ENCODE measurements around the gene TMEM98.
"Not testable (repeated sequence)": the region's sequence is repeated elsewhere in the genome, so short reads cannot be mapped to it uniquely, and the experiment has no call there.

Gene TMEM98

DNA sequence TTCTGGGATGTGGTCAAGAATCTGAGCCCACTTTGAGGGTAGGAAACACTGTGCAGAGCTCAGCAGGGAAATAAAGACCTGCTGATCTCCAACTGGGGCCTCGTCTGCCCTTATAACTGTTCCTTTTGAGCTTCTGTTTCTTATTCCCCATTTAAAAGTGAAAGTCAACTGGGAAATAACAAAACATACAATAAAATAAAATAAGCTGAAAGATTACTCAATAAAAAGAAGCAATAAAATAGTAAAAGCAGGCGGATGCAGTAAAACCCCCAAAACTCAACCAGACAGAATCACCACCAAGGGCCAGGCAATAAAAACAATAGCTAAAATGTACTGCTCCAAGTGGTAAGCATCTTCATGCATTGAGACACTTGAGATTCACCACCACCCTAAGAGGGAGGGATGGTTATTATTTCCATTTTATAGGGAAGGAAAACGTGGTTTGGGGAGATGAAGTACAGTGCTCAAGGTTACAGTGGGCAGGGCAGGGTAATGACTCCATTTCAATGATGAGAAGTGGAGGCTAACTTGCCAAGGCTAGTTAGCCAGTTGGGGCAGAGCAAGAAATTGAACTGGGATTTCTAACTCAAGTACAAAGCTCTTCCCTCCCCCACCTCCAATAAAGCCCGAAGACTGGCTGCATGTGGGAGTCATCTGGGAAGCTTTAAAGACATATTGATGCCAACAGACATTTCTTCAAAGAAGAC lies 57.2 kb downstream of the TMEM98 start:
- DNase-seq (ENCODE audit: low spot score) = no peak

- not testable (repeated sequence) for DNase-seq (ENCODE audit: low spot score)
These were observed 59.5 kb downstream of the TMEM98 start for GRCh38 chr17:32987453-32987805.

DNA sequence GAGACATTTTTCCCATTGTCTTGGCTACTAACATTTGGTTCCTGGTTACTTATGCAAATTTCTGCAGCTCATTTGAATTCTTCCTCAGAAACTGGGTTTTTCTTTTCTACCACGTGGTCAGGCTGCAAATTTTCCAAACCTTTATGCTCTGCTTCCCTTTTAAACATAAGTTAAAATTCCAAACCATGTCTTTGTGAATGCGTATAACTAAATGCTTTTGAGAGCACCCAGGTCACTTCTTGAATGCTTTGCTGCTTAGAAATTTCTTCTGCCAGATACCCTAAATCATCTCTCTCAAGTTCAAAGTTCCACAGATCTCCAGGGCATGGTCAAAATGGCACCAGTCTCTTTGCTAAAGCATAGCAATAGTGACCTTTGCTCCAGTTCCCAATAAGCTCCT lies 59.9 kb downstream of the TMEM98 start:
- DNase-seq (ENCODE audit: low spot score) = not testable (repeated sequence)

GRCh38 chr17:32988481-32989101 lies 60.6 kb downstream of the TMEM98 start:
- no peak for DNase-seq (ENCODE audit: low spot score)

GRCh38 chr17:32992321-32993033 lies 64.5 kb downstream of the TMEM98 start:
- no peak for DNase-seq (ENCODE audit: low spot score)

DNA sequence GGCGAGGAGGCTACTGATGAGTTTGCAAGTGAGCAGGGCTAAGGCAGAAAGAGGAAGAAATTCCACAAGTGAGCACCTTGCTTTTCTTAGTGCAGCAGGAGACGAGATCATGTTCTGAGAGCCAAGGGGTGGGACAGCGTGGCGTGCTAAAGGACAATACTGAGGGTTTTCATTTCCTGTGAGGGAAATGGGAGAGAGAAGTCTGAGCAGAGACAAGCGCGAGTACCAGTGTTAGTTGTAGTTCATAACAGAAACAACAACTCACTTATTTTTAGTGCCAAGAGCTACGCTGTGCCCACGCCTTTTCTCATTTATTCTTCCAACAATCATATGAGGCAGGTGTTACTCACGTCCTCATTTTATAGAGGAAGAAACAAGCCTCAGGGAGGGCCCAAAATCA lies 66.0 kb downstream of the TMEM98 start:
- no peak for DNase-seq (ENCODE audit: low spot score)

Measured in COLO829 (cell line).